Esophagus muscularis mucosa (tissue), 4 donors: ENCODE results near the gene LUZP4. TPM values are rescaled to one million over a fixed set of nuclear protein-coding genes. Genes with fewer than 3 reads are reported as not detected.
"Not testable (repeated sequence)": the region's sequence is repeated elsewhere in the genome, so short reads cannot be mapped to it uniquely, and the experiment has no call there.

ENCODE experiments used
- DNase-seq: peaks from one replicate; pipeline ENCODE4 v3.0.0-alpha.2; 2017; ENCODE audit errors: extremely low spot score
- H3K27ac ChIP-seq, 4 donors: fragments of 200-600 bp; sonication (generic); replicated peaks in 1 of 4; 1 replicate in 3 of 4; 2 replicates in 1 of 4; pipeline ENCODE4 v1.5.1; 2016 to 2019; ENCODE audit warnings: mild to moderate bottlenecking in 1 of 4
- H3K27me3 ChIP-seq, 4 donors: fragments of 200-600 bp; sonication (generic); one replicate each; pipeline versions ENCODE4 v1.5.1 to v1.6.0; 2016 to 2019
- H3K36me3 ChIP-seq, 4 donors: fragments of 200-600 bp; sonication (generic); one replicate each; pipeline ENCODE4 v1.5.1; 2016 to 2019
- H3K4me1 ChIP-seq, 4 donors: fragments of 200-600 bp; sonication (generic); one replicate each; pipeline ENCODE4 v1.5.1; 2016 to 2019
- H3K4me3 ChIP-seq, 4 donors: fragments of 200-600 bp; sonication (generic); 1 replicate in 2 of 4; 2 replicates in 2 of 4; pipeline ENCODE4 v1.5.1; 2016 to 2019; ENCODE audit warnings: mild to moderate bottlenecking in 4 of 4, moderate library complexity in 1 of 4
- H3K9me3 ChIP-seq, 4 donors: fragments of 200-600 bp; sonication (generic); 1 replicate in 3 of 4; 2 replicates in 1 of 4; pipeline ENCODE4 v1.5.1; 2016 to 2019
- EP300 ChIP-seq: sonication (generic); formaldehyde crosslinking; IDR thresholded peaks from one replicate; pipeline ENCODE4 v1.6.1; 2017; ENCODE audit warnings: antibody characterized with exemption
- POLR2A ChIP-seq: fragments of 450-650 bp; IDR thresholded peaks from one replicate; pipeline ENCODE4 v1.6.1; 2017; ENCODE audit warnings: antibody characterized with exemption, moderate library complexity, mild to moderate bottlenecking, low read depth
- POLR2AphosphoS5 ChIP-seq, 2 donors: sonication (generic); formaldehyde crosslinking; IDR thresholded peaks; one replicate each; pipeline ENCODE4 v1.6.1; 2017; ENCODE audit warnings: antibody characterized with exemption in 2 of 2
- WGBS: methylation state at CpG from one replicate; pipeline ENCODE4 v1.1.5; 2018; 5-methylcytosine and 5-hydroxymethylcytosine counted together
- intact Hi-C: fragments of 100-400 bp; cut with DNase I; formaldehyde crosslinking; loops from one replicate; pipeline ENCODE4 v1.15.1; 2023
- total RNA-seq, 4 donors: library from RNA; depleted of rRNA; stranded (reverse); fragments of >200 nt; gene quantifications; one replicate each; pipeline versions ENCODE4 v1.1.0 to v1.2.1, GENCODE V29; 2016
- TF ChIP-seq, protein P1 (sequence below), 3 experiments: fragments of 200-600 bp in 2 of 3; fragments of 450-650 bp in 1 of 3; sonication (generic) in 2 of 3; IDR thresholded peaks; one replicate each; pipeline ENCODE4 v1.5.1; 2017 to 2019; ENCODE audit warnings: antibody characterized with exemption in 3 of 3, mild to moderate bottlenecking in 2 of 3, moderate library complexity in 1 of 3

The LUZP4 gene
- total RNA-seq, 4 donors from 2014 or later, result not detected

DNA sequence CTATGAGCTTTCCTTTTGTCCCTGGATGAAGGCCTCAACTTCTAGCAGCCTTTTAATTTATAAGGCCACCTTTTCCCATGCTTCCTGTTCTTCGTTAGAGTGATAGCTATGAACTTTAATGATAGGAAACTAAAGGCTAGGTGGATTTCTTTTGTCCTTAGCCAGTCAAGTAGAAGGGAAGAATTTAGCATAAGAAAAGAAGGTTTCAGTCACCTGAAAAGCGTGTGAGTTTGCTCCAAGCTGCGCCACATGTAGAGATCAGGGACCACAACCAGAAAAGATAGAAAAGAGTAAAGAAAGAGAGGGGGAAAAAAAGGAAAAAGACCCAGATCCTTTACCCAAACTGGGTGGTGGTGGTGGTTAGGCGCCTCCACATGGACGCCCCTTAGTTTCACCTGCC is 28.6 kb downstream of the LUZP4 start:
- intact Hi-C loops, result no loop called here
- TF ChIP-seq POLR2A, result no peak
- no peak for TF ChIP-seq POLR2AphosphoS5 (IDR thresholded peaks at IDR 0.05)
- TF ChIP-seq EP300, result no peak
- TF ChIP-seq, protein P1, sequence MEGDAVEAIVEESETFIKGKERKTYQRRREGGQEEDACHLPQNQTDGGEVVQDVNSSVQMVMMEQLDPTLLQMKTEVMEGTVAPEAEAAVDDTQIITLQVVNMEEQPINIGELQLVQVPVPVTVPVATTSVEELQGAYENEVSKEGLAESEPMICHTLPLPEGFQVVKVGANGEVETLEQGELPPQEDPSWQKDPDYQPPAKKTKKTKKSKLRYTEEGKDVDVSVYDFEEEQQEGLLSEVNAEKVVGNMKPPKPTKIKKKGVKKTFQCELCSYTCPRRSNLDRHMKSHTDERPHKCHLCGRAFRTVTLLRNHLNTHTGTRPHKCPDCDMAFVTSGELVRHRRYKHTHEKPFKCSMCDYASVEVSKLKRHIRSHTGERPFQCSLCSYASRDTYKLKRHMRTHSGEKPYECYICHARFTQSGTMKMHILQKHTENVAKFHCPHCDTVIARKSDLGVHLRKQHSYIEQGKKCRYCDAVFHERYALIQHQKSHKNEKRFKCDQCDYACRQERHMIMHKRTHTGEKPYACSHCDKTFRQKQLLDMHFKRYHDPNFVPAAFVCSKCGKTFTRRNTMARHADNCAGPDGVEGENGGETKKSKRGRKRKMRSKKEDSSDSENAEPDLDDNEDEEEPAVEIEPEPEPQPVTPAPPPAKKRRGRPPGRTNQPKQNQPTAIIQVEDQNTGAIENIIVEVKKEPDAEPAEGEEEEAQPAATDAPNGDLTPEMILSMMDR (IDR thresholded peaks at IDR 0.05), result no peak
- H3K36me3 ChIP-seq, result no peaks in the 10 kb centered on the region
- H3K4me3 ChIP-seq, result no peak overlapping the region
- no peaks in the 10 kb centered on the region for H3K9me3 ChIP-seq
- H3K4me1 ChIP-seq, result no peaks in the 10 kb centered on the region
- H3K27ac ChIP-seq, result no peak overlapping the region
- no peak for DNase-seq
- WGBS, result 63% methylated on average over 5 of the region's 5 CpGs
- no peaks in the 10 kb centered on the region for H3K27me3 ChIP-seq

DNA sequence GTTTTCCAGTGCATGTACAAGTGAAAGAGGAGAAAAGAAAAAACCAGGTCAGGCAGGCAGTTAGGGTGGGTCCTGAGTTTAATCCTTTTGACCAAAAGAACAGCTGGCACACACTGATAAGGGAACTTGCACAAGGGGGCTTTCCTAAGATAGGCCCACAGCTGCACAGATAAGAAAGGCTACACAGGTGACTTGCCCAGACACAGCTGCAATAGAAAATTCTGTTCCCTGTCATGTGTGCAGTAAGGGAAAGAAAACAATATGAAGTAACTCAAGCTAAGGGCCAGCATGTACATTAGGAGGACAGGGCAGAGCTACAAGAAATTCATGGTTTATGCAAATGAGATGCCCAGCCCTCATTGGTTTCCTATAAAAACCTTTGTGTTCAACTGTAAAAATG is 32.9 kb downstream of the LUZP4 start:
- TF ChIP-seq, protein P1 (IDR thresholded peaks at IDR 0.05), result no peak
- no peak for TF ChIP-seq POLR2A
- TF ChIP-seq EP300, result no peak
- TF ChIP-seq POLR2AphosphoS5 (IDR thresholded peaks at IDR 0.05), result no peak
- DNase-seq, result no peak
- peaks cover 0 to 6% (median 2%) of the 10 kb centered on the region in 4 donors for H3K4me1 ChIP-seq
- no peaks in the 10 kb centered on the region for H3K27me3 ChIP-seq
- no peak overlapping the region for H3K27ac ChIP-seq
- no peaks in the 10 kb centered on the region for H3K36me3 ChIP-seq
- no peaks in the 10 kb centered on the region for H3K9me3 ChIP-seq
- no peak overlapping the region for H3K4me3 ChIP-seq
- intact Hi-C loops, result no loop called here

DNA sequence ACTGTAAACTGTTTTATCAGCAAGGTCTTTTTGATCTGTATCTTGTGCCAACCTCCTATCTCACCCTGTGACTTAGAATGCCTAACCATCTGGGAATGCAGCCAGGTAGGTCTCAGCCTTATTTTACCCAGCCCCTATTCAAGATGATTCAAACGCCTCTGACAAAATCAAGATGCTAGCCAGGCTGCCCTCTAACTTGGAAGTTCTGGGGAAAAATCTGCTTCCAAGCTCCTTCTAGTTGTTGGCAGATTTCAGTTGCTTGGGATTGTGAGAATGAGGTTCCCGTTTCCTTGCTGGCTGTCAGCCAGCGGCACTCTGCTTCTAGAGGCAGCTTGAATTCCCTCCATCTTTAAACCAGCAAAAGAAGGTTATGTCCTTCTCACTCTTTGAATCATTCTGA is 34.7 kb downstream of the LUZP4 start:
- TF ChIP-seq EP300 (no peak), POLR2AphosphoS5 (IDR thresholded peaks at IDR 0.05) (no peak), POLR2A (no peak)
- TF ChIP-seq, protein P1 (IDR thresholded peaks at IDR 0.05), result no peak
- Histone ChIP-seq H3K27me3 (no peaks in the 10 kb centered on the region), H3K4me1 (peaks cover 0 to 6% (median 2%) of the 10 kb centered on the region in 4 donors), H3K4me3 (no peak overlapping the region), H3K36me3 (no peaks in the 10 kb centered on the region), H3K27ac (peak overlapping the region in 1 of 4 donors; percentile 4), H3K9me3 (no peaks in the 10 kb centered on the region)
- DNase-seq, result no peak
- WGBS, result 12% methylated on average over 3 of the region's 3 CpGs
- intact Hi-C loops, result no loop called here

DNA sequence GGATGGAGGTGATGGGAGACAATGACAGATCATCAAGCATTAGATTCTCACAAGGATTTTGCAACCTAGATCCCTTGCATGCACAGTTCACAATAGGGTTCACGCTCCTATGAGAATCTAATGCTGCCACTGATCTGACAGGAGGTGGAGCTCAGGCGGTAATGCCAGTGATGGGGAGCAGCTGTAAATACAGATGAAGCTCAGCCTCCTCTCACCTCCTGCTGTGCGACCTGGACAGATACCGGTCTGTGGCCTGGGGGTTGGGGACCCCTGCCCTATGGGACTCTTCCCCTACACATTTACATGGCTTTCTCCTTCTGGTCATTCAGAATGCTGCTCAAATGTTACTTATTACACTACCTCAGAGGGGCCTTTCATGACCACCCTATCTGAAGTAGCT is 39.8 kb downstream of the LUZP4 start:
- H3K4me1 ChIP-seq, result not testable (repeated sequence)

DNA sequence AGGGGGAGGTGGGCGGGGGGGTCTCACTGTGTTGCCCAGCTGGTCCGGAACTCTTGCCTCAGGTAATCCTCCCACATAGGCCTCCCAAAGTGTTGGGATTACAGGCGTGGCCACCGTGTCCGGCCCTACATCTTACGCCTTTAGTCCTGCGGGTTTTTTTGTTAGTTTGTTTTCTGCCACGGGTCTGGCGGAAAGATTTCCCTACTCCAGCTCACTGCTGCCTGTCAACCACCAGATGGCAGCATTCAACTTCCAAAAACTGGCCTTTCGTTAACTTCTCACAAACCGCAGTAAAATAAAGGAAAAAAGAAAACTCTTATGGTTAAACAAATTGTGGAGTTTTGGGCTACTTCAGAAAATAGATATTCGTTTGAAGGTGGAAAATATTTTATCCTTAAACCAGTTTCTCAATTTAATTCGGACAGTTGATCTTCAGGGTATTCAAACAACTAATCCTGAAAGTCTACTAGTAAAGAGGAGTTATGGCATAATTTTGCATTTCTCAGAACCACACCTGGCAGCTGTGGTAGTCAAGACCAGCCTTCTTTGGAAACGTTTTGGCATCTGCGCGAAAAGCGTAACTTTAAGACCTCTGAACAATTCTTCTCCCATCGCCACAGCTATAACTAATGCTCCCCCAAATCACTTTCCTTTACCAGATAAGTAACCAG is 41.1 kb downstream of the LUZP4 start:
- peak overlapping the region in 3 of 4 donors; percentile 22 to 36 (median 32) for H3K4me3 ChIP-seq
- no peaks in the 10 kb centered on the region for H3K9me3 ChIP-seq
- intact Hi-C loops, result loop anchor here (1.0 to 5.0 kb wide), 3 partner anchors 232 to 360 kb away; partner anchors contain the start of gene PLS3
- WGBS, result 14% methylated on average over 18 of the region's 18 CpGs
- H3K4me1 ChIP-seq, result peaks cover 0 to 8% (median 5%) of the 10 kb centered on the region in 4 donors
- TF ChIP-seq POLR2A (no peak), POLR2AphosphoS5 (IDR thresholded peaks at IDR 0.05) (no peak), EP300 (no peak)
- TF ChIP-seq, protein P1 (IDR thresholded peaks at IDR 0.05), result peak; percentile 73 to 91 (median 85)
- no peaks in the 10 kb centered on the region for H3K36me3 ChIP-seq
- H3K27ac ChIP-seq, result peak overlapping the region in 1 of 4 donors; percentile 2
- no peak for DNase-seq
- no peaks in the 10 kb centered on the region for H3K27me3 ChIP-seq

More for the DNA sequence above, 39.8 kb downstream of the LUZP4 start:
- DNase-seq, H3K36me3 ChIP-seq, H3K4me3 ChIP-seq, H3K27me3 ChIP-seq, H3K27ac ChIP-seq, intact Hi-C loops, H3K9me3 ChIP-seq: not testable (repeated sequence)
- 44% methylated on average over 4 of the region's 4 CpGs for WGBS
